Measurements from ENCODE around the gene SNX20. TPM values are rescaled to one million over a fixed set of nuclear protein-coding genes. Genes with fewer than 3 reads are reported as not detected.

SNX20 gene
- total and polyA plus RNA-seq, 2 experiments from 2014 or later: not detected

GRCh38 chr16:50696575-50697420 is 15.7 kb upstream of the SNX20 start:
- Histone ChIP-seq H3K4me2 (no peak overlapping the region), H3K36me3 (ENCODE audit: insufficient read depth) (no peaks in the 10 kb centered on the region), H3K27me3 (ENCODE audit: insufficient read depth) (peaks cover 19% of the 10 kb centered on the region), H3K27ac (ENCODE audit: low read depth) (no peak overlapping the region), H4K20me1 (replicated peaks; ENCODE audit: insufficient read depth) (no peaks in the 10 kb centered on the region), H3K4me1 (ENCODE audit: insufficient read depth) (no peaks in the 10 kb centered on the region), H2AFZ (no peak overlapping the region), H3F3A (replicated peaks; ENCODE audit: low read depth) (no peaks in the 10 kb centered on the region), H3K79me2 (replicated peaks; ENCODE audit: insufficient read depth) (no peaks in the 10 kb centered on the region), H3K4me3 (no peak overlapping the region), H3K9me2 (ENCODE audit: insufficient read depth) (no peaks in the 10 kb centered on the region)
- no peak overlapping the region for H3K4me3 Mint-ChIP-seq
- no peaks in the 10 kb centered on the region for H3K36me3 Mint-ChIP-seq (ENCODE audit: low read depth)
- H3K9me3 Mint-ChIP-seq: no peaks in the 10 kb centered on the region
- H3K27me3 Mint-ChIP-seq (ENCODE audit: insufficient read depth, low read depth, poor library complexity): peaks cover 22% of the 10 kb centered on the region
- H3K4me1 Mint-ChIP-seq: peaks cover 3% of the 10 kb centered on the region
- no peak for TF ChIP-seq EZH2phosphoT487 (IDR thresholded peaks at IDR 0.05; ENCODE audit: unreplicated experiment)
- no peak for TF ChIP-seq ZNF462 (CRISPR knock-in tag; IDR thresholded peaks at IDR 0.05)
- DNase-seq (ENCODE audit: low spot score) (no peak), ATAC-seq (no peak)
- H3K27ac Mint-ChIP-seq: no peak overlapping the region

GRCh38 chr16:50696126-50696525 is 15.0 kb upstream of the SNX20 start:
- no peak overlapping the region for H2AFZ ChIP-seq
- no peak overlapping the region for H3K4me2 ChIP-seq
- ATAC-seq (no peak), DNase-seq (ENCODE audit: low spot score) (no peak)
- H3K27ac Mint-ChIP-seq: no peak overlapping the region
- H3K4me3 ChIP-seq: no peak overlapping the region
- H3K9me2 ChIP-seq (ENCODE audit: insufficient read depth): no peaks in the 10 kb centered on the region
- H3K36me3 ChIP-seq (ENCODE audit: insufficient read depth): no peaks in the 10 kb centered on the region
- no peaks in the 10 kb centered on the region for H3K9me3 Mint-ChIP-seq
- no peak overlapping the region for H3K4me3 Mint-ChIP-seq
- no peak overlapping the region for H3K27ac ChIP-seq (ENCODE audit: low read depth)
- H3K27me3 Mint-ChIP-seq (ENCODE audit: insufficient read depth, low read depth, poor library complexity): peaks cover 22% of the 10 kb centered on the region
- H3K36me3 Mint-ChIP-seq (ENCODE audit: low read depth): no peaks in the 10 kb centered on the region
- no peaks in the 10 kb centered on the region for H4K20me1 ChIP-seq (replicated peaks; ENCODE audit: insufficient read depth)
- no peaks in the 10 kb centered on the region for H3K4me1 ChIP-seq (ENCODE audit: insufficient read depth)
- no peaks in the 10 kb centered on the region for H3K79me2 ChIP-seq (replicated peaks; ENCODE audit: insufficient read depth)
- peaks cover 19% of the 10 kb centered on the region for H3K27me3 ChIP-seq (ENCODE audit: insufficient read depth)
- H3K4me1 Mint-ChIP-seq: peaks cover 3% of the 10 kb centered on the region
- no peaks in the 10 kb centered on the region for H3F3A ChIP-seq (replicated peaks; ENCODE audit: low read depth)
- no peak for TF ChIP-seq EZH2 (IDR thresholded peaks at IDR 0.05; ENCODE audit: low read depth, unreplicated experiment)
- TF ChIP-seq ZNF462 (CRISPR knock-in tag; IDR thresholded peaks at IDR 0.05): no peak
- no peak for TF ChIP-seq NANOG (IDR thresholded peaks at IDR 0.05; ENCODE audit: borderline replicate concordance)
- TF ChIP-seq ZNF114 (CRISPR knock-in tag; IDR thresholded peaks at IDR 0.05): no peak

All from GM23338 (cell line).